Measurements from ENCODE around the gene ZNHIT2.

ZNHIT2 gene

DNA sequence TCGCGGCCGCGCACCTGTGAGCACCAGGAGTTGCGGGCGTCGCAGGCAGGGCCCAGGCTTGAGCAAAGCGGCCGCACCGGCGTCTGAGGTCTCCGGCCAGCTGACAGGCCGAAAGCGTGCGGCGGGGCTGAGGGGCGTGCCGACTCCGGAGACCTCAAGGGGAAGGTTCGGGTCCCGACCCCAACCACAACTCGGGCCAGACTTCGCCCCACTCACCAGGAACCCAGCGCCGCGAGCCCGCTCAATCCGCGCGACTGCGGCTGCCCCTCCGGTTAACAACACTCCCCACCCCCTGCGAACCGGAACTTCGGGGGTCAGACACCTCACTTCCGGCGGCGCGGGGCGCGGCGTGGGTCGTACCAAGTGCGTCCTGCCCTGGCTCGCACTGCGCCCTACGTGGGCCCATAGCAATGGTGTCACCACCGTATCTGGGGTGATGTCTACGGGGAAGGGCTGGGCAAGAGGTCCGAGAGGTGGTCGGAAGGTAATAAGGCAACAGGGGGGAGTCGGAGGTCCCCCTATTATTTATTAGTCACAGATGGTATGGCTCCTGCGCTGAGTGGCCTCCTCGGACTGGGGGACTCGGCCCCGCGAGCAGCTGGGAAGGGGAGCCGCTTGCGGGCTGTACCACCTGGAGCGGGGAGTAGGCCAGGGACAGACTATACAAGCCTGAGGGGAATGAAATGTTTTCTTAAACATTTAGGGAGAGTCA, 16.9 kb upstream of the ZNHIT2 start, which contains the start of gene SYVN1:
Gene SYVN1, minus strand, starts transcription at position 280 of the 712 bp plus-strand sequence. CDS start 918 bp downstream, outside the sequence.
- DNase-seq (ENCODE audit: low read depth): peak; percentile 84

DNA sequence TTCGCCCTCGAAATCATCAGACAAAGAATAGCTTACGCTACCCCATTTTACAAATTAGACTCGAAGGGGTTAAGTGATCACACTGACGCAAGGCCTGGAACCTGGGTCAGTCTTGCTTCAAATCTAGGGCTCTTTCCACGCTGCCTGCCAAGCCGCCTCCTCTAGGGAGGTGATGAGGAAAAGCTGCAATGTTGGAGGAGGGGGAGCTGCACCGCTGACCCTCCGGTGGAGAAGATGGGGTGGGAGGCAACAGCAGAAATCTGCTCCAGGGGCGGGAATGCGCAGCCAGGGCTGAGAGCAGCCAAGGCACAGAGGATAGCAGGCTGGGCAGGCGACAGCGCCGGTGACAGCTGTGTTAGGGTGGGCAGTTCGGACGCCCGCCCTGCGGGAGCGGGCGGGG, 16.2 kb upstream of the ZNHIT2 start:
- DNase-seq (ENCODE audit: low read depth): no peak

DNA sequence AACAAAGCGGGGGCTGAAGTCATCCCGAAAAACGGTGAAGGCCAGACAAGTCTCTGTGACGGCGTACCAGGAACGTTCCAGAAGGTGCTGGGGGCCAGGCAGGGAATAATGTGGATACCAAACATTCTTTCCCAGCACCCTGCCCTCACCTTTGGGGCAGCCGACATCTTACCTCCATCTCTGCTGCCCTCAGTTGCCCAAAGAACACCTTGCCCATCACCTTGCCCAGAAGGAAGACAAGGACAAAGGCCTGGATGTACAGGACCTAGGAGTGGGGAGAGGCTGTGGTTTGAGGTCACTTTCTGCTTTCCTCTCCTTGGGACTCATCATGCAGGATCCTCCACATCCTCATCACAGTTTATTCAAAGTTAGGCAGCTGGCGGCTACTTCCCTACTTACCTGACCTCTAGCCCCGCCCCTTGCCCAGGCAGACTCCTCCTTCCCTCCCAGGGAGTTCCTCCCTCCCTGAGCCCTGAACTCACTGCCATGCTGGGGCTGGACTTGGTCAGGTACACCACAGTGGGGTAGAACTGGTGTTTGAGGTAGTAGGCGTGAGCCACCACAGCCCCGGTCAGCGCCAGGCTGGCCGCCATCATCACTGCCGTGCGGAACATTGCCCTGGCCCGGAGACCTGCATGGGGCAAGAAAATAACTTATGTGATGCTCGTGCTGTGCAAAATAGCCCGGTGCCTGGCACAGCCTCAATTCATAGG, 15.6 kb upstream of the ZNHIT2 start:
- no peak for DNase-seq (ENCODE audit: low read depth)

DNA sequence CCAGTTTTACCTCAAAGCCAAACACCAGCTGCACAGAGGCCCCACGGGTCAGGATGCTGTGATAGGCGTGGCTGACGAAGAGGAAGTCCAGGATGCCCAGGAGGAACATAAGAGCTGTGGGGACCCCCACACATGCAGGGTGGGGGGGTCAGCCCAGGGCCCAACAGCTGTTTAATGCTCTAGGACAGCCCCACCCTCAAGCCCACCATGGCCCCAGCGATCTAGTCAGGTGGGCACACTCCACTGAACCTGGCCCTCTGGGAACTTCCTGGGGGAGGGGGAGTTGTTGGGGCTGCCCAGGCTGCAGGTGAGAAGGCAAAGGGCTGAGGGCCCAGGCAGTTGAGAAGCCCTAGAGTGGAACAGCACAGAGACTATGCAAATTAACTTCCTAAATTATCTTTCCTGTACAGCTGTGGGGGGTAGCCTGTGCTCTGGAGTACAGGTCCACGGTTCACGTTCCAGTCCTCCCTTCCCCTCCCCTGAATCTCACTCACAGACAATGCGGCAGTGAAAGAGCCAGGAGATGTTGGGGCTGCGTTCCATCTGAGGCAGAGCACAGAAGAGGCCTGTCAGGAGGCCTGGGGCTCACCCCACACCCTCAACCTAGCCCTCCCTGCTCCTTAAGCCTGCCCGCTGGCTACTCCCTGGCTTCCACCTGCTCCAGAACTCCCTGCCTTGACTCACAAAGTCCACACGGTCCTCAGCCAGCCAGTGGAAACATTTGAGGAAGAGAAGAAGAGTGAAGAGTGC, 14.9 kb upstream of the ZNHIT2 start:
- no peak for DNase-seq (ENCODE audit: low read depth)

DNA sequence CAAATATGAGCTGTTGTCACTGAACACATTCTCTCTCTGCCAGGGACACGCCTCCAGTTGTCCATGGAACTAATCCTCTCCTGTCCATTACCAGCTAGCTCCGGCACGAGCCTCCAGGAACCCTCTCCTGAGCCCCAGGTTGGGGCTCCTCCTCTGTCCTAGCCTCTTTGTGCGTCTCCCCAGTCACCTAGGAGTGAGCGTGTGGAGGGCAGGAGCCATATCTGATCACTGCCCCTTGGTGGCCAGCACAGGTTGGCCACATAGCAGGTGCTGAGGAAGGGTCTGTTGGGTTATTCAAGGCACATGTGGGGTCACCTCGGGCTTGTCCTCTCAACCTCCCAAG, 14.4 kb upstream of the ZNHIT2 start:
- no peak for DNase-seq (ENCODE audit: low read depth)

DNA sequence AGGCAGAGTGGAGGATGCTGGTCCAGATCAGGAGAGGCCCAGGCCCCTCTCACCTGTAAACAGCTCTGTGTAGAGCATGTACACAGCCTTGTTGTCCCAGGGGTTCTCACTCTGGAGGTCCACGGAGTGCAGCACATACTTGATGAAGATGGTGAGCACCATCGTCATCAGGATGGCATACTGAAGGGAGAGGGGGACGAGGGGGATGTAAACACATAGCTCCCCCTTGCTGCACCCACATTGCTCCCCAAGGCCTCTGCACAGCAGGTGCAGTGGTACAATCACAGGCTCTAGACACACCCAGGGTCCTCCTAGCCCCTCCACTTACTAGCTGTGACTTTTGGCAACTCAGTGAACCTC, 13.9 kb upstream of the ZNHIT2 start:
- DNase-seq (ENCODE audit: low read depth): no peak

DNA sequence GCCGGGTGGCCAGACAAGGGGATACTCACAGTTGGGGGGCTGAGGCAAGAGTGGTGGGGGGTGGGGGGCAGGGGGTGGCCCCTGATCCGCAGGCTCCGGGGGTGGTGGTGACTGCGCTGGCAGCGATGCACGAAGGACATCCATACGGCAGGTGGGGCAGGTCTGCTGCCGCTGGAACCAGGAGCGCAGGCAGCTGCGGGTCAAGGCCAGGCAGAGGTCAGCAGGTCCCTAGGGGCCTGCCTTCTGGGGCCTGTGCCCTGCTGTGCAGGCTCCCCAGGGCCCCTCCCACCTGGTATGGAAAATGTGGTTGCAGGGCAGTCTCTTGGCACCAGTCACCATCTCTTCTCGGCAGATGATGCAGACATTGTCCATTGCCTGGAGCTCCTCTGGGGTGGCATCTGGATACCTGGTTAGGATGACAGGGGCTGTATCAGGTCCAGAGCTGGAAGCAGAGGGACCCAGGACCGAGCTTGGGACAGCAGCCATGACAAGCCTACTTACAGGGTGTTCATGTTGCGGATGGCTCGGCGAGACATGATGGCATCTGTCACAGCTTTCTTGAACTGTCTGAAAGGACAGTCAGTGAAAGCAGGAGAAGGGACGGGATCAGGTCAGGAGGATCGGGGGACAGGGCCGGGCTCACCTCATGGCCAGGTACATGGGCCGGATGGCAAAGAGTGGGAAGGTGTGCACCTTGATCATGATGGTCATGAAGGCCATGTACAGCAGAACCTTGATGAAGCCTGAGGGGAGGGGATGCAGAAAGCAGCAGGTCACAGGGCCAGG, 13.3 kb upstream of the ZNHIT2 start:
- DNase-seq (ENCODE audit: low read depth): no peak

DNA sequence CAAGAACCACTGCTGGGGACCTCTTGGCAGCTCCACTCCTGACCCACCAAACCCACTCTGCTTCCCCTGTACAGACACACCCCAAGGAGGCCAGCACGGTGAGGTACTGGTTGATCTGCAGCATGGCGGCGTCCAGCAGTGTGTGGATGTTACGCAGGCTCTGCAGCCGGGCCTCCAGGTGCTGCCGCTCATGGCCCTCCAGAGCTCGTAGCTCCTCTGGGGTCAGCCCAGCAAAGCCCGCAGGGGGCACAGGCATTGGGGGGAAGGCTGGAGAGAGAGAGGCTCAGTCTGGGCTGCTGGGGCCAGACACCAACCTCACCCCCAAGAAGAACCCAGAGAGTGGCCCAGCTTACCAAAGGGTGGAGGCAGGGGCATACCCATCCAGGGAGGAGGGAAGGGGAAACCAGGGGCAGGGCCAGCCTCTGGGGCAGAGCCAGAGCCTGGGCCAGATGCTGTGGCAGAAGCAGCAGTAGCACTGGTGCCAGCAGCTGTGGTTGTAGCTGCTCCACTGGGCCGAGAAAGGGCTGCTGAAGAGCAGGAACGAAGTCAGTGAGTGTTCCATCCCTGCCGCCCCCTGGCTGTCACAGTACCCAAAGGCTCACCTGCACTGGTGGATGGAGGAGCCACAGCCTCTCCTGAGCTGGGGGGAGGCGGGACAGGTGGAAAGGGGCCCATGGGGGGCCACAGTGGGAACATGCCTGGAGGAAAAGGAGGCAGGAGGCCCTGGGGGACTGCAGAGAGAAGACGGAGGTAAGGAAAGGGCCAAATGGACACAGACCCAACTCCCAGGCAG, 12.3 kb upstream of the ZNHIT2 start:
- no peak for DNase-seq (ENCODE audit: low read depth)

DNA sequence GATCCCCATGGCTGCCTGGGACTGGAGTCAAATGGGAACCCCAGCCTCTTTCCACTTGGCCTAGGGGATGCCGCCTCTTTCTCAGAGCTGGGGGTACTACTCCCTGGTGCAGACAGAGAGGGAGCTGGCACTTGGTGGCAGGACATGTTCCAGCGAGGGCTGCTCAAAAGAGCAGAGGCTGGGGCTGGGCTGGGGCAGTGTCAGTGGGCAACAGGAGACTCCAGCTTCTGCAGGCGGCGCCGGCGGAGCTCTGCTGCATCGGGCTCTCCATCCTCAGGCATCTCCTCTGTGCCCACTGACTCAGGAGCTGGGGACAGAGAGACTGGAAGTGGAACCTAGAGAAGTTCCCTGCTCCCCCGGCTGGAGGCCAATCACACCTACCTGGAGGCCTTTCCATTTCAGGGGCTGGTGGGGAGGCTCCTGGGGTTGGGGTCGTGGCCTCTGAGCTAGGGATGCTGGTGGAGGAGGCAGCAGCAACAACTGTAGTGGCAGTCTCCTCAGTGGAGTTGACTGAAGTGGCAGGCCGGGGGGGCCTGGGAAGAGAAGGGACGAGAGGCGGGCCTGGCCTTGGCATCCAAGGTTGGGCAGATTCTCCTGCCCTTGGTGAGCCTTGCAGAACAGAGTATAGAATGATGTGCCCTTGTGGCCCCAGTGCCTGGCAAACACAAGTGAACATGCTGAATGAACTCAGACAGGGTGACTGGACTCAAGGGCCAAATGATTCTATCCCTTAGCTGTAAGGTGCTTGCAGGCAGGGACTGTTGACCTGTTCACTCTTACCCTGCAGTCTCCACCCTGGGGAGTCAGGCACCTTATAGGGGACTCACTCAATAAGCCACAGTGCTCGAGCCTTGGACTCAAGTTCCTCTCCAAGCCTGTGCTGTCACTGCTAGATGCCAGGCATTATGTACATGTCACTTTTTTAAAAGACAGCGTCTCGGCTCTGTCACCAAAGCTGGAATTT, 11.0 kb upstream of the ZNHIT2 start:
- no peak for DNase-seq (ENCODE audit: low read depth)

DNA sequence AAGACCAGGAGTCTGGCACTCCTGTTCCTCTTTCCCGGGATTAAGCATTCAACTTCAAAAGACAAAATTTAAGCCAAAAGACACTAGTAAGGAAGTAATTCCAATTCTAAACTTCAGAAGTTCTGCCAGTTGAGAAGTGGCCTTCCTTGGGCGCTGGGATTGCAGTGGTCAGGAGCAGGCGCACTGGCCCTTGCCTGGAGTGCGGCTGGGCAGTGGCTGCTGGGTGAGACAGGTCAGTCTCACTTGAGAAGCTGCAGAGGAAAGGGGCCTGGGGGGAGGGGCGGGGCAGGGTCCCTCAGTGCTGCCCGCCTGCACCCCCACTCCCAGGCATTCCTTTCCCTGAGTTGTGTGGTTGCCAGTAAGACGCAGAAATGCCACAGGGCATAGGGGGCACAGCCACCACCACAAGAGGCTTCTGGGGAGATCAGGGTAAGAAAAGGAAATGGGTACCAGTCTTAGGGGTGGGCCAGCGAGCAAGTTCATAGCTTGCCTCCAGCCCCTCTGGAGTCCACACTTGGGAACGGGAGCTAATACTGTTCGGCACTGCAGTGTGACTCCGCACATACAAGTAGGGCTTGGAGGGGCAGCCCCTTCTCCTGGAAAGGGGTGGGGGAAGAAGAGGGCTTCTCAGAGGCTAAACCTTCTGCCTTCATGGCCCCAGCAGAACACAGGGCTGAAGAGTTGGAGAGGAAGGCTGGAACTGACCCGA, 10.1 kb upstream of the ZNHIT2 start:
- DNase-seq (ENCODE audit: low read depth): no peak

DNA sequence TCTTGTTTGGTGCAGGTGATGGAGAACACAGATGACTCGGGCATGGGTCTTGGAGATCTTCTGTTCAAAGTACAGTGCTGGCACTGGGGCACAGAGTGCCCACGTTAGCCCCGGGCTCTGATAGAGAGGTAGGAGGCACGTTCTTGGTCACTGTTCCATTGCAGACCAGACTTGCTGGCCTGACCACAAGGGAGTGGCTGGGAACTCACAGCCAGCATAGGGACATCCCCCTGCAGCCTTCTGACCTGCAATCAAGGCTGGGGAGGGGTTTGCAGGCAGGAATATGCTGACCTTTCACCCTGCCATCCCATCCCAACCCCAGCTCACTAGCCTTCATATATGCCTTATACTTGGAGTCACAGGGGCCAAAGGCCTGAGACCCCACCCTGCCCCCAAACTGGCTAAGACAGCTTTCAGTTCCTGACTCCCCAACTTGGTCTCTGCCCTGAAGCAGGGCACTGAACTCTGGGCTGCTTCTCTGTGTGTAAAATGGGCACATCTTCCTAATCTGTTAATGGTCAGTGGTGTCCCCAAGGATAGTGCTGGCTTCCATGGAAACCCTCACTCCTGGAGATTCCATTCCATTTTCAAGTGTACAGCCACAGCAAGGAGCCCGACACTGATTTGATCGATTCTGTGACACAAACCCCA, 9.2 kb upstream of the ZNHIT2 start:
- DNase-seq (ENCODE audit: low read depth): no peak

DNA sequence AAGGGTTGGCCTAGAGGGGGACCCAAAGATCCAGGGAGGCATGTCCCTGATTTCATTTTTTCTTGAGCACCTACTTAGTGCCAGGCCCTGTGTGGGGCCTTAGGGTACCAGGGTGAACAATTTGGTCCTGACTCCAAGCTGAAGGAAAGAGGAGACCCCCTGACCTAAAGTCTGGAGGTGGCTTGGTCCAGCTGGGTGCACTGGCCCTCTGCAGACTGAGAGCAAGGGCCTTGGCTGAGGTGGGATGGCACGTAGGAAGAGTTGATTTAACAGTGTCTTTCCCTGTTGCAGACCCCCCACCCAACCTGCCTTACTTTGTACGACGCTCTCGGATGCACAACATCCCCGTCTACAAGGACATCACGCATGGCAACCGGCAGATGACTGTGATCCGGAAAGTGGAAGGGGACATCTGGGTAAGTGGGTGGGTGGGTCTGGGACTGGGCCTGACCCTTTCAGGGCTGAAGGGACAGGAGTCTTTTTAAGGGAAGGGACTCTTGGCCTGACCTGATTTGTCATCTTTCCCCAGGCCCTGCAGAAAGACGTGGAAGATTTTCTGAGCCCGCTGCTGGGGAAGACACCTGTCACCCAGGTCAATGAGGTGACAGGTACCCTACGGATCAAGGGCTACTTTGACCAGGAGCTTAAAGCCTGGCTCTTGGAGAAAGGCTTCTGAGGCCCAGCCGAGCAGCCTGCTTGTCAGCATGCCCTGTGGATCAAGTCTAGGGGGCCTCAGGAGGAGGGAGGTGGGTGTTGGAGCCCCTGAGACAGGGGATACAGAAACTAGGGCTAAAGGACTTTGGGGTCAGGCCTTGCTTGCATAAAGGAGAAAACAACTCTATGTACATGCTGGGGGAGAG, 7.9 kb upstream of the ZNHIT2 start:
- DNase-seq (ENCODE audit: low read depth): no peak

DNA sequence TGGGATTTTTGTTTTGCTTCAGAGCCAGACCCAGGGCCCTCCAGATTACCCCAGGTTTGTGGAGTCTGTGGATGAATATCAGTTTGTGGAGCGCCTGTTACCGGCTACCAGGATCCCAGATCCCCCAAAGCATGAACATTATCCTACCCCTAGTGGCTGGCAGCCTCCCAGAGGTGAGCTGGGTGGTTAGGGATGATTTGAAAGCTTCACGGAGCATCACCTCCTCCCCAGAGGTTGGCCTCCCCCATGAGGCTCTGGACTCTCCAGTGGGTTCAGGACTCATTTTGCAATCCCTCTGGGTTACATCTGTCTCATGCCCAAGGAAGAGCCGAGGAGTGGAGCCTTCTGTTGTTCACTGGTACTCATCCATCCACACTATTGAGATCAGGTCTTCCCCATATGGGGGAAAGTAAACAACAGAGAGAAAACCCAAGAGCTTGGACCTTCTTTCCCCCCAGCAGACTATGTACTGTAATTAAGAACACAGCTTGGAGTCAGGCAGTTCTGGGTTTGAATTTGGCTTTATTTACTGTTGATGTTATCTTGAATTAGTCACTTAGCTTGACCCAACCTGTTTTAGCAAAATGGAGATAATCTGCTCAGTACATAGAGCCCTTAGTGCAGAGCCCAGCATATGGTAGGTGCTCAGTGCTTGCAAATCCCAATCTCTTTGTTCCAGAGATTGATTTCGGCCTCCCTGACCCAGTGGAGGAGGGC, 7.1 kb upstream of the ZNHIT2 start:
- DNase-seq (ENCODE audit: low read depth): no peak

DNA sequence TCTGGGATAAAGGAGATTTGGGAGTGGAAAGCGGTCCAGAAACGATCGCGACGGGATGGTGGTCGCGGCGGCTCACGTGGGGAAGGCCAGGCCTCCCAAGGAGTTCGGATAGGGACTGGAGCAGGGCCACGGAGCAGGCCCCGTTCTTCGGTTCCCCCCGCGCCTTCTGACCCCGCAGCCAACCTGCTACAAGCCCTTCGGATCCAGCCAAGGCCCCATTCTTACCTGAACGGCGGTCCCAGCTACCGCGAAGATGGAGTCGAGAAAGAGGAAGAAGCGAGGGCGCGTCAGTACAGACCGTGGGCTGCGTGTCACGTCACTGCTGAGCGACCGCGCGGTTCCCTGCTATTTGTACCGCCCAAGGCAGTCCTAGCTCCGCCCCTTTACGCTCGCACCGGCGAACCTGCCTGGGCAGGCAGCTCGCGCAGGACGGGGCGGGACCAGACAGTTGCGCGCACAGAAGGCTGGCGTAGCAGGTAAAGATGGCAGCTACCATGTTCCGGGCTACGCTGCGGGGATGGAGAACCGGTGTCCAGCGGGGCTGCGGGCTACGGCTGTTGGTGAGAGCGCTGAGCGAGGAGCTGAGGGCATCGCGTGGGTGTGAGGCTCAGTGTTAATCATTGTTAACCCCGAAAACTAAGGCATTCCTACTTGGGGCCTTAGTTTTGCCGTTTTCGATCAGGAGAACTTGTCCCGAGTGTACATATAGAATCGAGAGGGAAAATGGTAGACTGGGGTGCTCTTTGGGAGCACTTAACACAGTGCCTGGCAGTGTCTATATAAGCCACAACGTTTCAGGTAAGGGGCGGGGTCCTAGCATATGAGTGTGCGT, 4.6 kb upstream of the ZNHIT2 start, which contains the start of the genes FAU and MRPL49:
Gene FAU, minus strand, starts transcription at position 270 of the 832 bp plus-strand sequence. CDS start 321 bp downstream, outside the sequence.
Gene MRPL49, plus strand, starts transcription at position 457 of the 832 bp plus-strand sequence. Its CDS starts 26 bp downstream, at position 483.
- peak; percentile 96 for DNase-seq (ENCODE audit: low read depth)

DNA sequence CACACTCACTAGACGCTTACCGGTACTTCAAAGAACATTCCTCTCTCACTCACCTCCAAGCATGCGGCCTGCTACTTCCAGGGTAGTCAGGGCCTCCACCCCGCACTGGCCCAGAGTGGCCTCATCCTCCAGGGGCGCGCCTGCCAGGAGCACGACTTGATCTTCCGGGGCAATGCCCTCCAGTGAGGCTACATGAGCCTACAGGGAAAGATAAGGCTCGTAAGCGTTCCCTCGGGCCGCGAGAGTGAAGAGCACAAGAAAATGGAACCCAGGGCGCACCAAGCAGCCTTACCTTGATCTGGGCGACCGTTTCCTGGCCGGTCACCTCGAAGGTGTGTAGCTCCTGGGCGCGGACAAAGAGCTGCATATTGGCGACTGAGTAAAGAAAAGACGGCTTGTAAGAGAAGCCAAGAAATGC, 4.0 kb upstream of the ZNHIT2 start:
- DNase-seq (ENCODE audit: low read depth): no peak

DNA sequence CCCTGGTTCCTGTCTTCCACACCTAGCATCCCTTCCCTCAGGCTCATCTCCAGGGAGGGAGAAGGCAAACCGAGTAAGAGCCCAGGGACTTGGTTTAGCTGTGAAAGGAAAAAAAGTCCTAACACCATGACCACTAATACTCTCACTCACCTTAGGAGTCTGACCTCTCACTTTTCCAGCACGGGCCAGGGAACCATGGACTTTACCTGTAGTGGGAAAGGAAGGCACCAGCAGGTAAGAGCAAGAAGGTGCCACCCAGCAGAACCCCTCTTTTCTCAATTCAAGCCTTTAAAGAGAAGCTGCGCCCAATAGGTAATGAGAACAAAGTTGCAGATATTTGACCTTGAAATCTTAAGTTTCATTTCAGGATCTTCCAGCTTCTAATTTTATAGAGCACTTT, 3.3 kb upstream of the ZNHIT2 start:
- no peak for DNase-seq (ENCODE audit: low read depth)

Data from amniotic epithelial cell (primary cell).